Gastrocnemius medialis (tissue), 4 donors: Measurements from ENCODE around the gene NEIL1.

Source experiments
- CTCF ChIP-seq, 5 experiments: fragments of 450-650 bp in 3 of 5; fragments of 200-600 bp in 2 of 5; sonication (generic) in 2 of 5; IDR thresholded peaks in 4 of 5; conservative IDR thresholded peaks in 1 of 5; 1 replicate in 4 of 5; 2 replicates in 1 of 5; pipeline ENCODE4 v1.5.1; 2016 to 2019; ENCODE audit warnings: antibody characterized with exemption in 5 of 5, mild to moderate bottlenecking in 3 of 5, moderate library complexity in 3 of 5
- POLR2A ChIP-seq, 2 donors: fragments of 450-650 bp; IDR thresholded peaks; one replicate each; pipeline ENCODE4 v1.6.1; 2017; ENCODE audit warnings: antibody characterized with exemption in 2 of 2, mild to moderate bottlenecking in 2 of 2, moderate library complexity in 2 of 2

- no peak for TF ChIP-seq CTCF (IDR thresholded peaks at IDR 0.05 in 4 of 5, conservative IDR thresholded peaks at IDR 0.05 in 1 of 5)
- no peak for TF ChIP-seq POLR2A (IDR thresholded peaks at IDR 0.05)
Observed at GRCh38 chr15:75327491-75327890, 19.3 kb upstream of the NEIL1 start.
